ENCODE data around the gene TTYH2.
A peak's percentile ranks its signal among the peaks of the same experiment; 100 is the strongest.

TTYH2 gene

GRCh38 chr17:74196541-74197317, 16.6 kb upstream of the TTYH2 start:
- DNase-seq = no peak

- no peak for DNase-seq
Measured at GRCh38 chr17:74197801-74198200, 15.6 kb upstream of the TTYH2 start.

DNA sequence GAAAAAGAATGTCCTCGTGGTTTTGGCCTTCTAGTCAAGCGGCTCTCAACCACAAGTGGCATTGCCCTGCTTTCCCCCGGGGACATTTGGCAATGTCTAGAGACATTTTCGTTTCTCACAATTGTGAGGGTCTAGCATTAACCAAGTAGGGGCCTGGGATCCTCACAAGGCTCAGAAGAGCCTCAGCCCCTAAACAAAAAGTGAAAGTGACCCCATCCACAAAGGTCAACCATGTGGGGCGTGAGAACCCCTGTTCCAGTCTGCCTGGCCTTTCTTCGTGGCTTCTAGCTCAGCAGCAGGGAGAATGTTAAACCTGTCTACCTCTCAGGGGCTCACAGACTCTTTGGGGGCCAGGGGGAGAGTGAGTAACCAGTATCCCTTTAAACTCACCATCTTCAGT, 14.7 kb upstream of the TTYH2 start:
- DNase-seq = no peak

DNA sequence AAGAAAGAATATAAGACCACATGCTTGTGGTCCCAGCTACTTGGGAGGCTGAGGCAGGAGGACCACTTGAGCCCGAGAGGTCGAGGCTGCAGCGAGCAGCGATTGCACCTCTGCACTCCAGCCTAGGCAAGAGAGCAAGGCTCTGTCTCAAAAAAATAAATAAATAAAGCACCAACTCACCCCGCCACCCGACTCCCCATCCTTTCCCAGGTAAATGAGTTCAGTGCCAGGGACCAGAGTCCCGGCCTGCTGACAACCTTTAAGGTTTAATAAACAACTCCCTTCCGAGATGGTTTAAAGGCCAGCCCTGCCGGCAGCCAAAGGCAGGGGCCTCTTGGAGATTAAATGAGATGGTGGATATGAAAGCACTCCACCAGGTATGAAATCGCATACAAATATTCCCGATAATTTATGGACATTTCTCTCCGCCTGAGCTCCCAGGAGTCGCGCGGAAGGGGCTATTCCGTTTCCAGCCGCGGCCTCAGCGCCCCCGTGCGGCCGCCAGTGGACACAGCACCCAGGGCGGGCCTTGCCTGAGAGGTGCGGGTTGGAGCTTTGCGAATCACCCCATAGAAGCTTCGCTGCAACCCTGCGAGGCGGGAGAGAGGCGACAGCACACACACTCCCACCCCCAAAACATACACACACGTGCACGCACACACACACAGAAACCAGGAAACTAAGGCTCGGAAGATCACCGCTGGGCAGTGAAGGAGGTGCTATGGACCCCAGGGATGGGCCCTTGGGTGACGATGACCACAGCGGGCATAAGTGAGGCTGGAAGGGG, 13.9 kb upstream of the TTYH2 start:
- peak; percentile 57 for DNase-seq

DNA sequence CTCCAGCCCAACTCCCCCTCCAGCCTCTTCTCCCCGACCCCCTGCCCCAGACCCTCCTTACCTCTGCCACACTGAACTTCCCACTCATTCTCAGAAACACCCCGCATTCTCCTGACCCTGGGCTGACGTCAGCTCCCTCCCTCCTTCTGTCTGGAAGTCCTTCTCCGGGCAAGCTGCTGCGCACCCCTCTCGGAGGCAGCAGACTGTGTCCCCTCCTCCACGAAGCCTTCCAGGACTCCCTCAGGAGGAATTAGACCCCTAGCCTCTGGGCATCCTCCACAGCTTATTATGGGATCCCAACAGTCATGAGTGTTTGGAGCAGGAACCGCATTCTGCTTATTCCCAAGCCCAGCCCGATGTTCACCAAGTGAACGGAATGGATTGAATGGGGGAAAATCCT, 13.3 kb upstream of the TTYH2 start:
- DNase-seq = no peak

DNA sequence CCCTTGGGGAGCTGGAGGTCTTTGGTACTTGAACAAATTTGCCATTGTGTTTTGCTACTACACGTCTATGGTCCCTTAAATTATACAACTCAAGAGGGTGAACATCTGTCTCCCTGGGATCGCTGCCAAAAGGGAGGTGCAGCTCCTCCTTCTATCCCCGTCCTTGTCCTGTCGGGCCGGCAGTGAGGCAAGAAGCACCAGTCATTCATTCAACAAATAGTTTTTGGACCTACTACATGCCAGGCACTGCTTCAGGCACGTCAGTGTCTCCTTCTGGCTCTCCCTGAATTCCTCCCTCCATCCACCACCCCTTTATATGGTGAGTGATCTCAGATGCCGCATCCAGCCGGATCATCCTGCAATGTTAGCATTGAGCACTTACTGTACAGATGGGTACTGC, 12.1 kb upstream of the TTYH2 start:
- peak; percentile 58 for DNase-seq

- DNase-seq = no peak
Measured at GRCh38 chr17:74201948-74202347, 11.4 kb upstream of the TTYH2 start.

DNA sequence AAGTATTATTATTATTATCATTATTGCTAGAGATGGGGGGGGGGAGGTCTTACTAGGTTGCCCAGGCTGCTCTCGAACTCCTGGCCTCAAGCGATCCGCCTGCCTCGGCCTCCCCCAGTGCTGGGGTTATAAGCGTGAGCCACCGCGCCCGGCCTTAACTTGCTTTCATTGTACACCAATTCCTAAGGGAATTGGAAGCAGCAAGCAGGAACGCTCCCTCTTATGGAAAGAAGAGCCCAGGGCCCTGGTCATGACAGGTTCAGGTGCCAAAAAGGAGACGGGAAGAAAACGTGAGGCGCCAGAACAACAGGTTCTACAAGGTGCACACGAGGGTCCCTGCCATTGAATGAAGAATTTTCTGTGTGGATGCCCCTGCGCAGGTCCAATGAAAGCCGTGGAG, 10.4 kb upstream of the TTYH2 start:
- DNase-seq = no peak

- peak; percentile 96 for DNase-seq
Measured at GRCh38 chr17:74203439-74204240, 9.7 kb upstream of the TTYH2 start, which contains the start of gene RPL38. Gene RPL38 (plus strand): TSS chr17:74203678. CDS start chr17:74203956, 278 bp downstream.

DNA sequence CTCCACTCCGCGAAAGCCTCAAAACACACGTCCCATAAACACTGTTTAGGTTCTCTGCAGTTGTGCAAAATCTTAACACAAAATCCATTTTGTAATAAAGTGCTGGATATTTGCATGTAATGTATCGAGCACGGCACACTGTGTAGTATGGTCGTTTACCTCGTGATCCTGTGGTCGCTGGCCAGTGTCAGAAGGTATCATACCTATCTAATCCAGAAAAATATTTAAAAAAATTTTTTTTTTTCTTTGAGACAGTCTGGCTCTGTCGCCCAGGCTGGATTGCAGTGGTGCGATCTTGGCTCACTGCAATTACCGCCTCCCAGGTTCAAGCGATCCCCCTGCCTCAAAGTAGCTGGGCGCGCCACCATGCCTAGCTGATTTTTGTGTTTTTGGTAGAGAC, 8.9 kb upstream of the TTYH2 start:
- no peak for DNase-seq

DNA sequence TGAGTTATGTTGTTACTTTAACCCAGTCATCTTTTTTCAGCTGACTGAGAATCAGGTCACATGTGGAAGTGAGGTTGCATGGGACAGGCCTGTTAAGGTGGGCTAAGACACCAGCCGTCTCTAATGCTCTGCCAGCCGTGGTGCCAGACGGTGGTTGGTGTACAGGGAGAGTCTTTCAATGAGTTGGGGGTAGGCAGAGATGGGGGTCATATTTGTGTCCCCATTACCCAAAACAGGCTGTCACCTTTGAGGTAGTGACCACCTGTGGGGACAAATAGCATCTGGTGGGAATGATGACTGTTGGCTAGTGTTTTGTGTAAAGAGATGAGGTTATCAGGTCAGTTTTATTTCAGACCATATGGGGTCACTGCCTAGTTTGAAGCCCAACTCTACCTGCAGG, 8.1 kb upstream of the TTYH2 start:
- DNase-seq = no peak

GRCh38 chr17:74206332-74206818, 7.0 kb upstream of the TTYH2 start:
- DNase-seq = peak; percentile 20

DNA sequence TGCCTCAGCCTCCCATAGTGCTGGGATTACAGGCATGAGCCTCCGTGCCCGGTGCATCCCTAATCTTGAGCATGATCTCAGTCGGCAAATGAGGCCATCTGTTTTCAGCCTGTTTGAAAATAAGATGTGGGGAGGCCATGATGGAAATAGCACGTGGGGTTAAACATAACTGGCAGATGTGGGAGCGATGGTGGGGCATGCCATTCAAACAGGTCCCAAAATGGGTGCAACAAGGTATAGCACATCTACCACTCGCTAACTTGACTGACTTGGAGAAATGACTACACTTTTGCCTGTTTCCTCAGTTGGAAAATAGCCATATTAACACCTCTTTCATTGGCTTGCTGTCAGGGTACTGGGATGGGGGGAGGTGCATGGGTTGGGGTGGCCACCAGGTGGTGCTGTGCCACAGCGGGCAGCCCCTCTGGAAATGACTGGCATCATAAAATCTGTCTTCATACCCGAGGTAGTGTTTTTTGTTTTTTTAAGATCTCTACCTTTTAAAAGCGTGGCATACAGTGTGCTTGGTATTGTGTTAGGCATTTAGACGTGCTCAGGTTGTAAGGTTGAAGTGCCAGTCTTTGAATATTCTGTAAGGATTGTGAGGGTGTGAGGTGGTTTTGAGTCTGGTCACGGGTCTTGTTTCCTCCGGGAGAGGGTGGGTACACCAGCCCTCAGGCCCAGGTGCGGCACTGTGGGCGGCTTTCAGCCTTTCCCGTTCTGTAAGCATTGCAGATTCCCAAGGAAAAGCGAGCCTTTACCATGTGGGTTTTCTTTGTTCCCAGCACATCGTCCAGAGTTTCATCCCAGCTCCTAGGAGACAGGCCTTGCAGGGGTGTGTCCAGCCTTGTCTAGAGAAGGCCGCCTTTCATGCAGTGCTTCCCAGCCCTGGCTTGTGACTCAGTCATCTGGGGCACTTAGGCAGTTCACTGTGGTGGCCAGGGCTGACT, 2.9 kb upstream of the TTYH2 start:
- peak; percentile 60 for DNase-seq

GRCh38 chr17:74211141-74211911, 2.0 kb upstream of the TTYH2 start:
- peak; percentile 32 for DNase-seq

- peak; percentile 33 for DNase-seq
Measured at GRCh38 chr17:74211912-74212208, 1.5 kb upstream of the TTYH2 start.

- DNase-seq = peak; percentile 47
Measured at GRCh38 chr17:74212209-74212912, 1.0 kb upstream of the TTYH2 start.

DNA sequence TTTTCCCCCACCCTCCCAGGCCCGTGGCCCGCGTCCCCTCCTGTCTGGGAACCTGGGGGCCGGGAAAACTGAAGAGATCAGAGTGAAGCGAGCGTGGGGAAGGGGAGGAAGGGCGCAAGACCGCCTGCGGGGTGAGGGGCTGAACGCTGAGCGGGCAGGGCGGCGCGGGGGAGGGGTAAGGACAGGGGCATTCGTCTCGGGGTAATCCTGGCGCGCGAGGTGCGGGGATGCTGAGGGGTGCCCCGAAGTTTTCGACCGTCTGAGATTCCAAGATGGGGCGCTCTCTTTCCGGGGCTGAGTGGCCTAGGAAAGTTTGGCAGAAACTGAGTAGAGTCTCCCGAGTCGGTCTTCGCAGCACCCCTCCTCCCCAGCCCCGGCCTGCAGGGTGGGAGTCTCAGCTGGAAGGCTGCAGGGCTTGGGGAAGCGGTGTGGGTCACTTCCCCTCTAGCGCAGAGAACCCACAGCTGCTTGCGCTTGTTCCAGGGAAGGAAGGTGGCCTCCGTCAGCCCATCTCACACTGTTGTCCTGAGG, 555 bp downstream of the TTYH2 start:
- DNase-seq = no peak

DNA sequence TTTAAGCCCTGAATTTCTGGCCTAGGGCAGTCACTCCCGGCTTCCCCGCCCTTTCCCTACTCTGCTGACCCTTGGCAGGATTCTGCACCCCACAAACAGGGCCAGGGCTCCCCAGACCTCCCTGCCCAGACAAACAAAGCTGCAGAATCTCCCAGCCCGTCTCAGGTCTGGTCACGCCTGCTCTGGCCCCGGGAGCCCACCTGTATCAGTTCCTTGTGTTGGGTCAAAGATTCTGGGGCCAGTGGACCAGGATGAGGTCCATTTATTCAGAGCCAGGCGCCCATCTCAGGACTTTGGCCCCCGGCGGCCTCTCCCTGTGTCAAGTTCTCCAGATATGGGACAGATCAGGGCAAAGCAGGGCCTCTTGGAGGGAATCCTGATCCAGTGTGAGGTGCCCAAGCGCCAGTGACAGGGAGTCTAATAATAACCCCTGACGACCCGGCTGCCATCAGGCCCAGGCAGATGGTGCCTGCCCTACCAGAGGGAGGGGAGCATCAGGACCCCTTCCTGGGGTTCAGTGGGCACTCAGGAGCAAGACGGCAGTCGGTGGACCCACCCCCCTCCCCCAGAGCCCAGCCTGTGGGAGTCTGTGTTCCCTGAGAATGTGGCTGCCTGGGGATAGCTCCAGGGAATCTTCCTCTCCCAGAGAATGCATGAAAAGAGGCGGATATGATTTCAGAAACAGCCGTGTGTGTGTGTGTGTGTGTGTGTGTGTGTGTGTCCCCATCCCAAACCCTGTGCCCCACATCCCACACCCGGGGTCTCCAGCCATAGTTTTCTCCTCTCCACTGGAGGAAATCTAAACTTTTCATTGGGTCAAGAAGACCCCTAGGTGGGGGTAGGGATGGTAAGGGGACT, 1.3 kb downstream of the TTYH2 start:
- peak; percentile 14 for DNase-seq

DNA sequence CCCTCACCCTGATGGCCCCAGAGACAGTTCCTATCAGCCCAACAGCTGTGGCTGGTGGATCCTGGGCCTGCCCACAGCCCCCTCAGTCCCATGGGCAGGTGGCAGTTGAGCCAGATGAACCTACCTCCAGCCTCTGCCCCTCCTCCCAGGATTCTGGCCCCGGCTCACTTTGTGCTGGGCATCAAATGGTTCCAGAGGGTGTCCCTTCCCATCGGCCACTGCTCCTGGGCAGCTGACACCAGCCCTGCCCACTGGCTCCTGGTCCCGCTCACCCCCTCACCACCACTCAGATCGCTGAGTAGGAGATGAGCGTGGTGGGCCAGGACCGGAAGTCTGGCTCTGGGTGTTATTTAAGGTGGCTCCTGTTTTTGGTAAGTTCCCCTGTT, 2.0 kb downstream of the TTYH2 start:
- DNase-seq = no peak

- DNase-seq = no peak
Measured at GRCh38 chr17:74216505-74216904, 3.1 kb downstream of the TTYH2 start.
